Retinal pigment epithelial cell (primary cell): ENCODE measurements around the gene GABRG3.

ENCODE experiments used
- DNase-seq: peaks from one replicate; pipeline ENCODE4 v3.0.0-alpha.2; 2010; ENCODE audit warnings: low read depth
- H3K4me3 ChIP-seq: 2 replicates; pipeline ENCODE4 v1.5.1; 2011; ENCODE audit warnings: mild to moderate bottlenecking, low read length, control low read depth, moderate library complexity
- CTCF ChIP-seq: conservative IDR thresholded peaks from 2 replicates; pipeline ENCODE4 v1.5.1; 2011; ENCODE audit warnings: low read depth, low read length, control low read depth, inconsistent platforms

GABRG3 gene

GRCh38 chr15:27490867-27491595 is 520.0 kb downstream of the GABRG3 start:
- no peak for DNase-seq
- H3K4me3 ChIP-seq = no peak overlapping the region
- TF ChIP-seq CTCF = no peak

- H3K4me3 ChIP-seq = no peak overlapping the region
- DNase-seq = peak; percentile 87
- no peak for TF ChIP-seq CTCF
These were observed 521.0 kb downstream of the GABRG3 start for GRCh38 chr15:27491666-27492621.

GRCh38 chr15:27495963-27496459 is 525.0 kb downstream of the GABRG3 start:
- no peak for DNase-seq
- H3K4me3 ChIP-seq = no peak overlapping the region
- TF ChIP-seq CTCF = no peak

- DNase-seq = no peak
- TF ChIP-seq CTCF = no peak
- no peak overlapping the region for H3K4me3 ChIP-seq
These were observed 527.7 kb downstream of the GABRG3 start for GRCh38 chr15:27498700-27499099.

- no peak for DNase-seq
- TF ChIP-seq CTCF = no peak
- no peak overlapping the region for H3K4me3 ChIP-seq
These were observed 528.2 kb downstream of the GABRG3 start for GRCh38 chr15:27499191-27499590.

- no peak for TF ChIP-seq CTCF
- DNase-seq = no peak
- H3K4me3 ChIP-seq = no peak overlapping the region
These were observed 528.7 kb downstream of the GABRG3 start for GRCh38 chr15:27499719-27500118.
